Measurements from ENCODE around the gene COLEC11. TPM values are rescaled to one million over a fixed set of nuclear protein-coding genes. Genes with fewer than 3 reads are reported as not detected.

COLEC11 gene
- total and polyA plus RNA-seq, 9 of the 15 experiments (the other 6 are each of a cell fraction or from before 2014, with no cell fraction given): 0.32 to 4.3 (median 1.8) TPM

DNA sequence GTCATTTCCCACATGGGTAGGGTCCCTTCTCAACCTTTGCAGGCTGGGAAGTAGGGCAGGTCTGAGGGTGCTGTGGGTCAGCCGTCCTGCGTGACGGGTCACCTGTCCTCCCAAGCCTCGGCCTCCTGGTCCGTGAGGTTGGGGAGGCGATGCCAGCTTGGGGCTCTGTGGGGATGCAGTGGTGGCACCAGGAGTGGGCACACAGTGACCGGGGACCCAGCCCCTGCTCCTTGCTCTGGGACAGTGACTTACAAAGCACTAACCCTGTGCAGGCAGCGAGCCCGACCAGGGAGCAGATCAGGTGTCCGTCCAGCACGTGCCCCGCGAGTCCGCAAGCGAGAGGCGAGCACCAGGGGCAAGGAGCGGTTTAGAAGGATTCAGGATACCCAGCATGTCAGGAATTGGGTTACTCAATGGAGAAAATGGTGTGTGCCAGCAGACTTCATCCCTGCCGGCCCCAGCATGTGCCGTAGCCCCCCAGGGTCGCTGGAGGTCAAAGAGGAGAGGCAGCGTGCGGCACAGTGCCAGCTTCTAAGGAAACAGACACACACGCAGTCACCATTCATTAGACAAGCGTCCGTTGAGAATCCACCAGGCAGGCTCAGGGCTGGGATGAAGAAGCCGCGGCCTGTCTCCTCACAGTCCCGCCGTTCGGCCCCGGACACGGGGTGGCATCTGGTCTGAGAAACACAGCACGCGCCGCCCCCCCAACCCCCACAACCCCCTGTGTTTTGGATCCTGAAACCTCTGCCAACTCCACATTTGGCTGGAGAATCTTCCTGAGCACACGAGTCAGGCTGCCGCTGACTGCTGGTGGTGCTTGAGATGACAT is 11.7 kb downstream of the COLEC11 start:
- H3K9me3 ChIP-seq (replicated peaks; ENCODE audit: control insufficient read depth, insufficient read depth, low read depth, low read length): peaks cover 9% of the 10 kb centered on the region; the same call in 1 of the 2 replicates
- no peak overlapping the region for H3K27ac ChIP-seq (ENCODE audit: extremely low read depth, low read depth, low read length)
- no peak overlapping the region for H3K9ac ChIP-seq (ENCODE audit: insufficient read depth in 1 of 2, low read depth in 2 of 2, low read length in 2 of 2)
- POLR2A ChIA-PET: no interaction called here
- no peak for FAIRE-seq
- WGBS (ENCODE audit: insufficient coverage, low coverage, missing lambda C conversion rate): 90% methylated on average over 29 of the region's 37 CpGs
- no peak for DNase-seq (ENCODE audit: extremely low read depth in 1 of 4, low spot score in 3 of 4)
- H3K36me3 ChIP-seq (ENCODE audit: control insufficient read depth, insufficient read depth, low read length): no peaks in the 10 kb centered on the region
- in situ Hi-C loops (cut with MboI) (no loop called here), intact Hi-C loops (cut with micrococcal nuclease) (no loop called here)
- H2AFZ ChIP-seq (ENCODE audit: low read depth, low read length): no peak overlapping the region
- H3K4me2 ChIP-seq (ENCODE audit: insufficient read depth, low read length): no peak overlapping the region
- no peak overlapping the region for H3K4me3 ChIP-seq
- no peaks in the 10 kb centered on the region for H4K20me1 ChIP-seq (replicated peaks; ENCODE audit: control insufficient read depth, insufficient read depth, low read length)
- H3K79me2 ChIP-seq (ENCODE audit: control insufficient read depth, insufficient read depth, low read length): peaks cover 3% of the 10 kb centered on the region; the same call in 1 of the 3 replicates
- CTCF ChIA-PET (ENCODE audit: low intra/inter-chr PET ratio): no interaction called here
- peaks cover 18 to 53% of the 10 kb centered on the region in 2 experiments for H3K4me1 ChIP-seq (replicated peaks in 1 of 2; ENCODE audit: control insufficient read depth in 2 of 2, insufficient read depth in 2 of 2, low read length in 2 of 2)
- H3K27me3 ChIP-seq (ENCODE audit: control insufficient read depth in 2 of 2, insufficient read depth in 2 of 2, low read length in 2 of 2): no peaks in the 10 kb centered on the region
- BruUV-seq (replicated peaks): no TSS peak
- no peaks in the 10 kb centered on the region for H3K9me1 ChIP-seq (ENCODE audit: control insufficient read depth, insufficient read depth, low read length)
- no peak for TF ChIP-seq TOE1 (IDR thresholded peaks at IDR 0.05; ENCODE audit: borderline replicate concordance)
- no peak for TF ChIP-seq TOE1 (CRISPR knock-in tag; IDR thresholded peaks at IDR 0.05; ENCODE audit: borderline replicate concordance, low read depth)
- TF ChIP-seq, protein P1, sequence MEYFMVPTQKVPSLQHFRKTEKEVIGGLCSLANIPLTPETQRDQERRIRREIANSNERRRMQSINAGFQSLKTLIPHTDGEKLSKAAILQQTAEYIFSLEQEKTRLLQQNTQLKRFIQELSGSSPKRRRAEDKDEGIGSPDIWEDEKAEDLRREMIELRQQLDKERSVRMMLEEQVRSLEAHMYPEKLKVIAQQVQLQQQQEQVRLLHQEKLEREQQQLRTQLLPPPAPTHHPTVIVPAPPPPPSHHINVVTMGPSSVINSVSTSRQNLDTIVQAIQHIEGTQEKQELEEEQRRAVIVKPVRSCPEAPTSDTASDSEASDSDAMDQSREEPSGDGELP (CRISPR knock-in tag; IDR thresholded peaks at IDR 0.05; ENCODE audit: borderline replicate concordance): no peak
- TF ChIP-seq IFI16 (CRISPR knock-in tag; IDR thresholded peaks at IDR 0.05): no peak
- no peak for TF ChIP-seq ZNF143 (CRISPR knock-in tag; IDR thresholded peaks at IDR 0.05)
- TF ChIP-seq RBM25 (IDR thresholded peaks at IDR 0.05; ENCODE audit: low read depth, low read length, severe bottlenecking): no peak
- no peak for TF ChIP-seq PHF20 (IDR thresholded peaks at IDR 0.05; ENCODE audit: partially characterized antibody)
- TF ChIP-seq, protein P2, sequence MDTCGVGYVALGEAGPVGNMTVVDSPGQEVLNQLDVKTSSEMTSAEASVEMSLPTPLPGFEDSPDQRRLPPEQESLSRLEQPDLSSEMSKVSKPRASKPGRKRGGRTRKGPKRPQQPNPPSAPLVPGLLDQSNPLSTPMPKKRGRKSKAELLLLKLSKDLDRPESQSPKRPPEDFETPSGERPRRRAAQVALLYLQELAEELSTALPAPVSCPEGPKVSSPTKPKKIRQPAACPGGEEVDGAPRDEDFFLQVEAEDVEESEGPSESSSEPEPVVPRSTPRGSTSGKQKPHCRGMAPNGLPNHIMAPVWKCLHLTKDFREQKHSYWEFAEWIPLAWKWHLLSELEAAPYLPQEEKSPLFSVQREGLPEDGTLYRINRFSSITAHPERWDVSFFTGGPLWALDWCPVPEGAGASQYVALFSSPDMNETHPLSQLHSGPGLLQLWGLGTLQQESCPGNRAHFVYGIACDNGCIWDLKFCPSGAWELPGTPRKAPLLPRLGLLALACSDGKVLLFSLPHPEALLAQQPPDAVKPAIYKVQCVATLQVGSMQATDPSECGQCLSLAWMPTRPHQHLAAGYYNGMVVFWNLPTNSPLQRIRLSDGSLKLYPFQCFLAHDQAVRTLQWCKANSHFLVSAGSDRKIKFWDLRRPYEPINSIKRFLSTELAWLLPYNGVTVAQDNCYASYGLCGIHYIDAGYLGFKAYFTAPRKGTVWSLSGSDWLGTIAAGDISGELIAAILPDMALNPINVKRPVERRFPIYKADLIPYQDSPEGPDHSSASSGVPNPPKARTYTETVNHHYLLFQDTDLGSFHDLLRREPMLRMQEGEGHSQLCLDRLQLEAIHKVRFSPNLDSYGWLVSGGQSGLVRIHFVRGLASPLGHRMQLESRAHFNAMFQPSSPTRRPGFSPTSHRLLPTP (IDR thresholded peaks at IDR 0.05; ENCODE audit: borderline replicate concordance, extremely low read depth, insufficient read length): no peak
- no peak for ATAC-seq
